PC-9 (cell line): ENCODE results near the gene HDAC10. TPM values are rescaled to one million over a fixed set of nuclear protein-coding genes. Genes with fewer than 3 reads are reported as not detected.

Experiments used
- BruUV-seq: library from RNA; stranded (reverse); fragments of 400-500 nt; replicated peaks from 2 replicates; lab custom pipeline; 2021; lab: Mats Ljungman, UMichigan
- CTCF ChIA-PET: fragments of 300-600 bp; sonication (Branson Sonifier 250); formaldehyde crosslinking; loops from one replicate; lab custom pipeline; 2022; ENCODE audit warnings: antibody characterized with exemption; lab: Charles Lee
- POLR2A ChIA-PET: fragments of 300-600 bp; sonication (Branson Sonifier 250); formaldehyde crosslinking; loops from one replicate; lab custom pipeline; 2022; ENCODE audit warnings: antibody characterized with exemption; ENCODE audit not compliant: unreplicated experiment; lab: Charles Lee
- DNase-seq, 2 experiments: peaks; one replicate each; pipeline versions ENCODE4 v3.0.0 to v3.0.0-alpha.2; 2015 to 2022; ENCODE audit warnings: mixed read lengths in 1 of 2
- H2AFZ ChIP-seq: fragments of 200-600 bp; sonication (generic); 2 replicates; pipeline ENCODE4 v1.8.1; 2017; ENCODE audit warnings: antibody characterized with exemption
- H3F3A ChIP-seq: fragments of 200-600 bp; sonication (generic); 2 replicates; pipeline ENCODE4 v1.8.1; 2017; ENCODE audit warnings: antibody characterized with exemption, mild to moderate bottlenecking, low read depth; ENCODE audit not compliant: insufficient read depth
- H3K27ac ChIP-seq: fragments of 200-600 bp; sonication (generic); 2 replicates; pipeline ENCODE4 v1.6.1; 2016; ENCODE audit warnings: mixed run types
- H3K27me3 ChIP-seq: fragments of 200-600 bp; sonication (generic); 2 replicates; pipeline ENCODE4 v1.6.1; 2016; ENCODE audit warnings: low read depth, mixed run types; ENCODE audit not compliant: insufficient read depth
- H3K36me3 ChIP-seq: fragments of 200-600 bp; sonication (generic); 2 replicates; pipeline ENCODE4 v1.6.1; 2016; ENCODE audit warnings: low read depth, mixed run types
- H3K4me1 ChIP-seq: fragments of 200-600 bp; sonication (generic); replicated peaks from 2 replicates; pipeline ENCODE4 v1.6.1; 2016; ENCODE audit warnings: mixed run types; ENCODE audit not compliant: insufficient read depth
- H3K4me2 ChIP-seq: fragments of 200-600 bp; sonication (generic); 2 replicates; pipeline ENCODE4 v1.6.1; 2017; ENCODE audit warnings: mixed run types
- H3K4me3 ChIP-seq: fragments of 200-600 bp; sonication (generic); 2 replicates; pipeline ENCODE4 v1.6.1; 2016; ENCODE audit warnings: mixed run types
- H3K79me2 ChIP-seq: fragments of 200-600 bp; sonication (generic); 2 replicates; pipeline ENCODE4 v1.6.1; 2017; ENCODE audit warnings: low read depth, mixed run types
- H3K9me2 ChIP-seq: fragments of 200-600 bp; sonication (generic); 2 replicates; pipeline ENCODE4 v1.8.1; 2017; ENCODE audit warnings: mild to moderate bottlenecking; ENCODE audit not compliant: insufficient read depth
- H3K9me3 ChIP-seq: fragments of 200-600 bp; sonication (generic); 2 replicates; pipeline ENCODE4 v1.8.1; 2016; ENCODE audit warnings: low read depth; ENCODE audit not compliant: insufficient read depth
- H4K20me1 ChIP-seq: fragments of 200-600 bp; sonication (generic); 2 replicates; pipeline ENCODE4 v1.8.1; 2017; ENCODE audit not compliant: insufficient read depth
- CTCF ChIP-seq: fragments of 200-600 bp; sonication (generic); conservative IDR thresholded peaks from 2 replicates; pipeline ENCODE4 v1.6.1; 2017; ENCODE audit warnings: mixed run types, antibody characterized with exemption, mild to moderate bottlenecking, moderate library complexity
- EZH2 ChIP-seq: fragments of 200-600 bp; sonication (generic); IDR thresholded peaks from 2 replicates; pipeline ENCODE4 v1.8.0; 2017; ENCODE audit warnings: antibody characterized with exemption, low read depth
- intact Hi-C: fragments of 100-400 bp; cut with micrococcal nuclease; formaldehyde crosslinking; loops from one replicate; pipeline ENCODE4 v1.10.0; 2022; ENCODE audit not compliant: unreplicated experiment
- total RNA-seq: library from RNA; stranded (reverse); gene quantifications from 2 replicates; pipeline ENCODE4 v1.2.3, GENCODE V29; 2021

The HDAC10 gene
- total RNA-seq, 1 experiment from 2014 or later: 80.5 TPM

DNA sequence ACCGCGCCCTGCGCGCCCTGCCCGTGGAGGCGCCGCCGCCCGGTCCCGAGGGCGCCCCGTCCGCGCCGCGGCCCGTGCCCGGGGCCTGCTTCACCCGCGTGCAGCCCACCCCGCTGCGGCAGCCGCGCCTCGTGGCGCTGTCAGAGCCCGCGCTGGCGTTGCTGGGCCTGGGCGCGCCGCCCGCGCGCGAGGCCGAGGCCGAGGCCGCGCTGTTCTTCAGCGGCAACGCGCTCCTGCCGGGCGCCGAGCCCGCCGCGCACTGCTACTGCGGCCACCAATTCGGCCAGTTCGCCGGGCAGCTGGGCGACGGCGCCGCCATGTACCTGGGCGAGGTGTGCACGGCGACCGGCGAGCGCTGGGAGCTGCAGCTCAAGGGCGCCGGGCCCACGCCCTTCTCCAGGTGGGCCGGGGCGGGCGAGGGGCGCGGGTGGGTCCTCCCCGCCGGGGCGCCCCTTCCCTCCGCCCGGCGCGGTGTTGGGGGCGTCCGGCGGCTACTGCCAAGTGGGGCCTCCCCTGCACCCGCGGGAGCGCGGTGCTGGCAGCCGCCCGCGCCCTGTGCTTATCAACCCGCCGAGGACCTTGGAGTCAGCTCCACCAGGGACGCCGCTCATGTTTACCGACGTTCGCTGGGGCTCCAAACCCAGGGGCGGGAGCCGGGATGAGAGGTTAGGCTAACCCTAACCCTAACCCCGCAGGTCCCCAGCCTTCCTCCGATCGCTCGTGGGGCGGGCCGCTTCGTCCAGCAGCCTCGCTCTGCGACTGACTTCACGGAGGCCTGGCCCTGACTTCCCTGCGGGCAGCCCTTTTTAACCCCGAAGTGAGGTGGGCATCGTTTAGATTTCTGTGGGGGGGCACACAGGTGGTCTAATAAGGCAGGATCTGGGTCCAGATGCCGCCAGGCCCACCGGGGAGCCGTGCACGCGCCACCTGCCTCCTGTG lies 49.6 kb downstream of the HDAC10 start:
- H2AFZ ChIP-seq: peak overlapping the region; percentile 73
- POLR2A ChIA-PET: no interaction called here

DNA sequence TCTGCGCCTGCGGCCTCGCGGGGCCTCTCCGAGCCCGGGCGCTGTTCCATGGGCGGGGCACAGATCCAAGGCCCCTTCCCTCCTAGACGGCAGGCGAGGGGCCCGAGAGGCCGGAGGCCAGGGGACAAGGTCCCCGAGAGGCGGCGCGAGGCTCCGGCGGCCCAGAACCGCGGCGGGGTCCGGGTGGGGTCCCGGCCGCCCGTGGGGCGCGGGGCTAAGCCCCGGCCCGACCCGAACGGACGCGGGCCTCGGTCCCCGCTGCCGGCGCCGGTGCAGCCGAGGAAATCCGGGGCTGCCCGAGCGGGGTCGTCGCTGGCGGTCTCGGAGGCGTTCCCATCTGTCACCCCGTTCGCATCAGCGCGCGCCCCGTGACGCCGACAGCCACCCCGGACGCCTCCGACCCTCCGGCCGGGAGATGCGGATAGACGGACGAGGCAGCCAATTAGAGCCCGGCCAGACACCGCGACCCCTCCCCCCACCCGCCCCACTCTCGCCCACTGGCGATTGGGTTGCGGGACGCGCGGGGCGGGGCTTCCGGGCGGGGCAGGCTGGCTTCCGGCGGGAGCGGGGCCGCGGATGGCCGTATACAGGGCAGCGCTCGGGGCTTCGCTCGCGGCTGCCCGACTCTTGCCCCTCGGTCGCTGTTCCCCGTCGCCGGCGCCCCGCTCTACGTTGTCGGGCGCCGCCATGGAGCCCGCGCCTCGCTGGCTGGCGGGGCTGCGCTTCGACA lies 50.4 kb downstream of the HDAC10 start, which contains the start of gene SELENOO:
TSS of gene SELENOO (plus strand) at position 551 of the 730 bp plus-strand sequence. CDS start at position 577, 26 bp downstream.
- peak; percentile 82 to 89 for DNase-seq
- ChIA-PET POLR2A (no interaction called here), CTCF (interaction anchor here (0.7 kb wide), 1 partner anchor 52 kb away, joined by 3 read pairs; no protein-coding TSS in a partner anchor)
- H3K9me3 ChIP-seq: no peaks in the 10 kb centered on the region
- peaks cover 37% of the 10 kb centered on the region; the same call in 1 of the 2 replicates for H3F3A ChIP-seq
- no peaks in the 10 kb centered on the region for H3K9me2 ChIP-seq
- H3K27ac ChIP-seq: no peak within 1 kb of the TSS
- H4K20me1 ChIP-seq: peaks cover 30% of the 10 kb centered on the region
- peak within 1 kb of the TSS; percentile 89 for H3K4me3 ChIP-seq
- peak within 1 kb of the TSS; percentile 97 for H3K4me2 ChIP-seq
- peaks cover 24% of the 10 kb centered on the region for H3K36me3 ChIP-seq
- TSS peak; percentile 69 for BruUV-seq
- intact Hi-C loops: loop anchor here (1.0 to 5.0 kb wide), 3 partner anchors 10 to 273 kb away; no protein-coding TSS in a partner anchor
- peak within 1 kb of the TSS; percentile 73 for H2AFZ ChIP-seq
- TF ChIP-seq EZH2 (no peak), CTCF (no peak)
- peaks cover 28% of the 10 kb centered on the region for H3K79me2 ChIP-seq
- H3K4me1 ChIP-seq: peaks cover 12% of the 10 kb centered on the region
- no peaks in the 10 kb centered on the region for H3K27me3 ChIP-seq

More for the DNA sequence above, 49.6 kb downstream of the HDAC10 start:
- Histone ChIP-seq H3K27ac (no peak overlapping the region), H3K27me3 (no peaks in the 10 kb centered on the region), H3F3A (peaks cover 41% of the 10 kb centered on the region; the same call in 1 of the 2 replicates), H4K20me1 (peaks cover 25% of the 10 kb centered on the region), H3K9me2 (no peaks in the 10 kb centered on the region), H3K4me3 (peak overlapping the region; percentile 89), H3K4me2 (peak overlapping the region; percentile 97), H3K4me1 (peaks cover 12% of the 10 kb centered on the region), H3K9me3 (no peaks in the 10 kb centered on the region), H3K36me3 (peaks cover 28% of the 10 kb centered on the region), H3K79me2 (peaks cover 28% of the 10 kb centered on the region)
- TF ChIP-seq EZH2 (no peak), CTCF (no peak)
- CTCF ChIA-PET: interaction anchor here (0.5 to 0.7 kb wide), 2 partner anchors 52 to 197 kb away, joined by 3 to 6 read pairs; no protein-coding TSS in a partner anchor
- DNase-seq: no peak
- no TSS peak for BruUV-seq
- intact Hi-C loops: loop anchor here (2.0 to 5.0 kb wide), 2 partner anchors 53 to 274 kb away; no protein-coding TSS in a partner anchor
